Measurements from ENCODE around the gene SAMD3.
"Not testable (repeated sequence)": the region's sequence is repeated elsewhere in the genome, so short reads cannot be mapped to it uniquely, and the experiment has no call there.

The SAMD3 gene, protein sequence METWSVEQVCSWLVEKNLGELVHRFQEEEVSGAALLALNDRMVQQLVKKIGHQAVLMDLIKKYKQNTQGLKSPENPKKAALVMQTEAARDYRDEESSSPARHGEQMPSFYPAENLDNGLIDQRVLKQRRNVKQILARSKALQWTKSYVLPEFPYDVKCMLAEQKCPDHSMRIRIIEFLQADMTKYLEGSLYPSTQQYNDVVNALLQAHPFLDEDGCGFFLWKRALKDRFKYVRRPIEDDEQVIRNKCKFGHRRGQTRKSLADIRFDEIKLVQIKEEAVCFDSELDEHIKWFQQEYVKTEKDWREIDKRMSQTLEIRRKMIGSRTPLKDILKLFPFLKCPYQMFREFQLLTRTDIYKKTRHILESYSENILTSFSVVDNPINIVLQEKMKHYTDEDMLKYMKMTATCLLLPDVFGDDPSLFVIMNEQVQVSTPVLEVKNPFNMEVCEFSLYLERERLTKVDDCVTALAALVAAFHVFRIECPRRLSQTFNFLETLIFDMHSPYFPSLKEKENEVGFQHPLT

DNA sequence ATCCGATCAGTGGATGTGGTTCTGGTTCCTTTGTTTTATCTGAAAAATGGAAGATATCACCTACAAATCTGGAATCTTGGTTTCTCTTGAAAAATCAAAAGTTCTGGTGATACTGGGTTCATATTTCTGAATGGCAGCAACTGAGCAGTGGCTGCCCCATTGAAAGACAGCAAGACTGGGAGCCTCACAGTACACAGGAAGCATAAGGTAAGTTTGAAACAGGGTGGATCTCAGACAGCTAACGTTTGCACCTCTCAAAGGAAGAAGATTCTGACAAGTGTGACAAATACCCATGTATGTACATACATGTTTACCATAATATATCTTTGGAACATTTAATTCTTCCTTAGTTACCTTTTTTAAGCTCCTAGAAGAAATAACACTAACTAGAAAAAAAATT lies at the start of gene SAMD3:
TSS of gene SAMD3 (minus strand) at position 177 of the 400 bp plus-strand sequence. CDS start 7,678 bp downstream, outside the sequence.
- TF ChIP-seq, protein P1, sequence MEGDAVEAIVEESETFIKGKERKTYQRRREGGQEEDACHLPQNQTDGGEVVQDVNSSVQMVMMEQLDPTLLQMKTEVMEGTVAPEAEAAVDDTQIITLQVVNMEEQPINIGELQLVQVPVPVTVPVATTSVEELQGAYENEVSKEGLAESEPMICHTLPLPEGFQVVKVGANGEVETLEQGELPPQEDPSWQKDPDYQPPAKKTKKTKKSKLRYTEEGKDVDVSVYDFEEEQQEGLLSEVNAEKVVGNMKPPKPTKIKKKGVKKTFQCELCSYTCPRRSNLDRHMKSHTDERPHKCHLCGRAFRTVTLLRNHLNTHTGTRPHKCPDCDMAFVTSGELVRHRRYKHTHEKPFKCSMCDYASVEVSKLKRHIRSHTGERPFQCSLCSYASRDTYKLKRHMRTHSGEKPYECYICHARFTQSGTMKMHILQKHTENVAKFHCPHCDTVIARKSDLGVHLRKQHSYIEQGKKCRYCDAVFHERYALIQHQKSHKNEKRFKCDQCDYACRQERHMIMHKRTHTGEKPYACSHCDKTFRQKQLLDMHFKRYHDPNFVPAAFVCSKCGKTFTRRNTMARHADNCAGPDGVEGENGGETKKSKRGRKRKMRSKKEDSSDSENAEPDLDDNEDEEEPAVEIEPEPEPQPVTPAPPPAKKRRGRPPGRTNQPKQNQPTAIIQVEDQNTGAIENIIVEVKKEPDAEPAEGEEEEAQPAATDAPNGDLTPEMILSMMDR (IDR thresholded peaks at IDR 0.05; ENCODE audit: insufficient read depth, low read length, missing control alignments): no peak
- no peak for DNase-seq (ENCODE audit: low read depth, low spot score)
- ChIA-PET CTCF (interaction anchor here (1.4 kb wide), 1 partner anchor 71 kb away, joined by 3 read pairs; no protein-coding TSS in a partner anchor), POLR2A (no interaction called here)
- no peak within 1 kb of the TSS for H3K4me3 ChIP-seq (ENCODE audit: low read depth, low read length)

DNA sequence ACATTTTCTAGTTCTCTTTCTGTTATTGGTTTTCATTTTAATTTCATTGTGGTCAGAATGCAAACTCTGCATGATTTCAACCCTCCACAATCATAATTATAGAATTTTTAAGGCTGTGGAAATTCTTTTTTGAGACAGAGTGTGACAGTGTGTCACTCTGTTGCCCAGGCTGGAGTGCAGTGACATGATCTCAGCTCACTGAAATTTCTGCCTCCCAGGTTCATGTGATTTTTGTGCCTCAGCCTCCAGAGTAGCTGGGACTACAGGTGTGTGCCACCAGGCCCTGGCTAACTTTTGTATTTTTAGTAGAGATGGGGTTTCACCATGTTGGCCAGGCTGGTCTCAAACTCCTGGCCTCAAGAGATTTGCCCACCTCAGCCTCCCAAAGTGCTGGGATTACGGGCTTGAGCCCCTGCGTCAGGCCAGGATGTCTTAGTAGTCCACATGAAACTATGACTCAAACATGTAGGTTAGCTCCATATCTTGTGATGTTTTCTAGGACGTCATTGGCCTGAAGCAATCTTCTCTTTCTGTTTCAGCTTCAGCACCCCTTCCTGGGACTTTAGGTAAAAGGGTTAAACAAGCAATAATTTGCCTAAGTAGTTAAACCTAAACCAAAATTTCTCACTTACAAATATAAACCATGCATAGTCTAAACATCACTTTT lies 47.4 kb upstream of the SAMD3 start:
- POLR2A ChIA-PET: no interaction called here
- no peak for DNase-seq (ENCODE audit: low read depth, low spot score)
- TF ChIP-seq, protein P1 (IDR thresholded peaks at IDR 0.05; ENCODE audit: insufficient read depth, low read length, missing control alignments): no peak
- CTCF ChIA-PET: no interaction called here
- H3K4me3 ChIP-seq (ENCODE audit: low read depth, low read length): no peak overlapping the region

DNA sequence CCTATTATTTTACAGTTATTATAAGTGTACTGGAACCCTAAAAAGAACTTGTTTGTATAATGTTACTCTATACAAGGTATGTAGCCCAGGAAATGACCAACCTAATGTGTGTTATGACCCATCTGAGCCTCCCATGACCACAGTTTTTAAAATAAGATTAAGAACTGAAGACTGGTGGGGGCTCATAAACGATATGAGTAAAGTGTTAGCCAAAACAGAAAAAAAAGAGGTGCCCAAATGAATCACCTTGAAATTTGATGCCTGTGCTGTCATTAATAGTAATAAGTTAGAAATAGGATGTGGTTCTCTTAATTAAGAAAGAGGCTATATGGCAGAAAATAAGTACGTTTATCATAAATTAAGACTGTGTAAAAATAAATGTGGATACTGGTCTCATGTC lies 42.8 kb upstream of the SAMD3 start:
- H3K4me3 ChIP-seq (ENCODE audit: low read depth, low read length); POLR2A ChIA-PET; DNase-seq (ENCODE audit: low read depth, low spot score): not testable (repeated sequence)
- CTCF ChIA-PET: interaction anchor here (2.5 kb wide), 1 partner anchor 17 kb away, joined by 8 read pairs; no protein-coding TSS in a partner anchor

DNA sequence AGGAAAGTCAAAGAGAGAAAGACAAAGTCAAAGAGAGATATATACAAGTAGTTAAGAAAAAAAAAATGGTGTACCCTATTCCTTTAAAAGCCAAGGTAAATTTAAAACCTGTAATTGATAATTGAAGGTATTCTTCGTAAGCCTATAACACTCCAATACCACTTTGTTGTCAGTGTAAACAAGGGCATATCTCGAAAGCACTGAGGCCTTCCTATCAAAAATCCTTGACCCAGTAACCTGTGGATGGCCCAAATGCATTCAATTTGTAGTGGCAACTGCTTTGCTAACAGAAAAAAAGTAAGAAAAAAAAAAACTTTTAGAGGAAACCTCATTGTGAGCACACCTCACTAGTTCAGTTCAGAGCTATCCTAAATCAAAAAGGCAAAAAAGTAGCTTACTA lies 39.3 kb upstream of the SAMD3 start:
- CTCF ChIA-PET: no interaction called here

DNA sequence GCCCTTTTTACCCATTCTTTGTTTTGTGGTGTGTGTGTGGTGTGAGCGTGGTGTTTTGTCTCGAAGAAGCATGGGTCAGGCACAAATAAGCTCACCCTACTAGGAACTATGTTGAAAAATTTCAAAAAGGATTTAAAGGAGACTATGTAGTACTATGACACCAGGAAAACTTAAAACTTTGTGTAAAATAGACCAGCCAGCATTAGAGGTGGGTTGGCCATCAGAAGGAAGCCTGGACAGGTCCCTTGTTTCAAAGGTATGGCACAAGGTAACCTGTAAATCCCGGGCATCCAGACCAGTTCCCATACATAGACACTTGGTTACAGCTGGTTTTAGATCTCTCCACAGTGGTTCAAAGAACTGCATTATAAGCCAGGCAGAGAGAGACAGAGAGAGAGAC lies 38.8 kb upstream of the SAMD3 start:
- CTCF ChIA-PET; POLR2A ChIA-PET; H3K4me3 ChIP-seq (ENCODE audit: low read depth, low read length); DNase-seq (ENCODE audit: low read depth, low spot score): not testable (repeated sequence)

More for the DNA sequence above, 39.3 kb upstream of the SAMD3 start:
- no peak overlapping the region for H3K4me3 ChIP-seq (ENCODE audit: low read depth, low read length)
- no peak for DNase-seq (ENCODE audit: low read depth, low spot score)
- POLR2A ChIA-PET: no interaction called here
- TF ChIP-seq, protein P1 (IDR thresholded peaks at IDR 0.05; ENCODE audit: insufficient read depth, low read length, missing control alignments): no peak

DNA sequence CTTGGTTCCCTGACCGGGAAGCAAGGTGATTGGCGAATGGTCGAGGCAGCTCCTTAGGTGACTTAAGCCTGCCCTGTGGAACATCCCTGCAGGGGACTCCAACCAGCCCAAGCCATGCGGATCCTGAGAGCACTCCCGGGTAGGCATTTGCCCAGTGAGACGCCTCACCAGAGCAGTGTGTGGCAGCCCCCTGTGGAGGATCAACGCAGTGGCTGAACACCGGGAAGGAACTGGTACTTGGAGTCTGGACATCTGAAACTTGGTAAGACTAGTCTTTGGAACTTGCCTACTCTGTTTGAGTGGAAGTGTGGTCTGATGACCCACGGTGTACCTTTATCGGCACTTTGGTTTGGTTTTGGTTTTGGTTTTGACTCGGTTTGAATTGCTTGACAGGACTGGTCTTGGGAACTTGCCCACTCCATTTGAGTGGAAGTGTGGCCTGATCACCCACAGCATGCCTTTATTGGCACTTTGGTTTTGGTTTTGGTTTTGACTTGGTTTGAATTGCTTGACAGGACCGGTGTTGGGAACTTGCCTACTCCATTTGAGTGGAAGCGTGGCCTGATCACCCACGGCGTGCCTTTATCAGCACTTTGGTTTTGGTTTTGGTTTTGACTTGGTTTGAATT lies 38.0 kb upstream of the SAMD3 start:
- not testable (repeated sequence) for H3K4me3 ChIP-seq (ENCODE audit: low read depth, low read length)

DNA sequence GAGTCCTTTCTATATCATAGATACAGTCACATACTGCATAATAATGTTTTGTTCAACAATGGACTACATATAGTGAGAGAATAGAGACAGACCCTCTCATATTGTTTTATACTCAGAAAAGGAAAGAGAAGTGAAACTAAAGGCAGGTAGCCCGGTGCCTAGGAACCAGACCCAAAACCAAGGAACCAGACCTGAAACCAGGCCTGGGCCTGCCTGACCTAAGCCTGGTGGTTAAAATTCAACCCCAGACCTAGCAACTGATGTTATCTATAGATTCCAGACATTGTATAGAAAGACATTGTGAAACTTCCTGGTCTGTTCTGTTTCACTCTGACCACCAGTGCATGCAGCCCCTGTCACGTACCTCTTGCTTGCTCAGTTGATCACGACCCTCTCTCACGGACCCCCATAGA lies 37.3 kb upstream of the SAMD3 start:
- CTCF ChIA-PET: not testable (repeated sequence)

More for the DNA sequence above, 38.0 kb upstream of the SAMD3 start:
- POLR2A ChIA-PET; CTCF ChIA-PET; DNase-seq (ENCODE audit: low read depth, low spot score): not testable (repeated sequence)

DNA sequence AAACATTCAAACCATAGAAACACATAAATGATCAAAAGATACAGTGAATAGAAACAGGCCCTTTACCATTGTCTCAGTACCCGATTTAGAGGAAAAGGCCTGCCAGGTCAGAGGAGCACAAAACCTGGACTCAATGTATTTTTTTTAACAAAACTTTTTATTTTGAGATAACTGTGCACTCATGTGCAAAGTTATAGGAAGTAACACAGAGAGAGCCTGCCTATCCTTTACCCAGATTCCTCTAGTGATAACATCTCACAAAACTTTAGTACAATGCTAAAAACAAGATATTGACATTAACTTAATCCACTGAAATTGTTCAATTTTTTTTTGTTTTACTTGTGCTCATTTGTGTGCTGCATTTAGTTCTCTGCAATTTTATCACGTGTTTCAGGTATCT lies 36.8 kb upstream of the SAMD3 start:
- ChIA-PET POLR2A (no interaction called here), CTCF (no interaction called here)
- TF ChIP-seq, protein P1 (IDR thresholded peaks at IDR 0.05; ENCODE audit: insufficient read depth, low read length, missing control alignments): no peak
- DNase-seq (ENCODE audit: low read depth, low spot score): no peak
- H3K4me3 ChIP-seq (ENCODE audit: low read depth, low read length): no peak overlapping the region

More for the DNA sequence above, 37.3 kb upstream of the SAMD3 start:
- DNase-seq (ENCODE audit: low read depth, low spot score); POLR2A ChIA-PET; H3K4me3 ChIP-seq (ENCODE audit: low read depth, low read length): not testable (repeated sequence)
